Activated CD8-positive, alpha-beta T cell treated with anti-CD3 and anti-CD28 coated beads for 36 hours (primary cell): Measurements from ENCODE around the gene KLHL8. TPM values are rescaled to one million over a fixed set of nuclear protein-coding genes. Genes with fewer than 3 reads are reported as not detected.

Source experiments
- ATAC-seq: fragments of 200-7000 bp; cut with Tn5 transposase; one replicate; pipeline ENCODE4 v1.10.0; 2021; ENCODE audit warnings: mild to moderate bottlenecking, moderate library complexity
- CTCF ChIA-PET: fragments of 350-600 bp; sonication (Branson Sonifier 250); formaldehyde crosslinking; loops from one replicate; lab custom pipeline; 2021; ENCODE audit warnings: antibody characterized with exemption; lab: Charles Lee
- POLR2A ChIA-PET: fragments of 350-600 bp; sonication (Branson Sonifier 250); formaldehyde crosslinking; loops from one replicate; lab custom pipeline; 2021; ENCODE audit warnings: antibody characterized with exemption; lab: Charles Lee
- DNase-seq: peaks from one replicate; pipeline ENCODE4 v3.0.0-alpha.2; 2020
- H3K27ac Mint-ChIP-seq: one replicate; pipeline ENCODE4 v1.8.0; 2021; ENCODE audit warnings: mild to moderate bottlenecking, mixed read lengths
- H3K27me3 Mint-ChIP-seq: one replicate; pipeline ENCODE4 v1.8.0; 2021; ENCODE audit warnings: mixed read lengths
- H3K36me3 Mint-ChIP-seq: one replicate; pipeline ENCODE4 v1.8.0; 2021; ENCODE audit warnings: low read depth, mixed read lengths
- H3K4me1 Mint-ChIP-seq: one replicate; pipeline ENCODE4 v1.8.0; 2021; ENCODE audit warnings: low read depth, mixed read lengths
- H3K4me3 Mint-ChIP-seq: one replicate; pipeline ENCODE4 v1.8.0; 2021; ENCODE audit warnings: mild to moderate bottlenecking, moderate library complexity, mixed read lengths
- H3K9me3 Mint-ChIP-seq: one replicate; pipeline ENCODE4 v1.8.0; 2021; ENCODE audit warnings: mixed read lengths
- intact Hi-C: fragments of 100-400 bp; cut with micrococcal nuclease; formaldehyde crosslinking; loops from one replicate; pipeline ENCODE4 v1.10.0; 2022
- total RNA-seq, 2 experiments: library from RNA; stranded (reverse); gene quantifications; one replicate each; pipeline ENCODE4 v1.2.3, GENCODE V29; 2021
- TF ChIP-seq, protein P1 (sequence below): fragments of 200-600 bp; IDR thresholded peaks from one replicate; pipeline ENCODE4 v1.8.0; 2022; ENCODE audit warnings: antibody characterized with exemption, mild to moderate bottlenecking

KLHL8 gene
- total RNA-seq, 2 experiments from 2014 or later, result 12.0 to 12.5 TPM

DNA sequence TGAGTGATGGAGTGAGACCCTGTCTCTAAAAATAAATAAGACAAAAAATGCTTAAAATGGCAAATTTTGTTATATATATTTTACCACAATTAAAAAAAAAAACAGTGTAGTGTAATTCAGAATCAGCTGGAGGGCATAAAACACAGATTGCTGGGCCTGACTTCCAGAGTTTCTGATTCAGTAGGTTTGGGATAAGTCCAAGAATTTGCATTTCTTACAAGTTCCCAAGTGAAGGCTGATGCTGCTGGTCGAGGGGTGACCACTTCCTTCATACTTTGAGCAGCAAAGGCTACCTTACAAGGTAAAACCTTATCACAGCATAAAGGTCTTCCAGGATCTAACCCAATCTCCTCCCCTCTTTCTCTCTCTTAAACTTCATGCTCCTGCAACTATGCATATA is 40.7 kb downstream of the KLHL8 start:
- Mint-ChIP-seq H3K36me3 (peaks cover 12% of the 10 kb centered on the region), H3K27ac (no peak overlapping the region), H3K4me3 (no peak overlapping the region), H3K4me1 (no peaks in the 10 kb centered on the region), H3K27me3 (no peaks in the 10 kb centered on the region), H3K9me3 (no peaks in the 10 kb centered on the region)
- TF ChIP-seq, protein P1, sequence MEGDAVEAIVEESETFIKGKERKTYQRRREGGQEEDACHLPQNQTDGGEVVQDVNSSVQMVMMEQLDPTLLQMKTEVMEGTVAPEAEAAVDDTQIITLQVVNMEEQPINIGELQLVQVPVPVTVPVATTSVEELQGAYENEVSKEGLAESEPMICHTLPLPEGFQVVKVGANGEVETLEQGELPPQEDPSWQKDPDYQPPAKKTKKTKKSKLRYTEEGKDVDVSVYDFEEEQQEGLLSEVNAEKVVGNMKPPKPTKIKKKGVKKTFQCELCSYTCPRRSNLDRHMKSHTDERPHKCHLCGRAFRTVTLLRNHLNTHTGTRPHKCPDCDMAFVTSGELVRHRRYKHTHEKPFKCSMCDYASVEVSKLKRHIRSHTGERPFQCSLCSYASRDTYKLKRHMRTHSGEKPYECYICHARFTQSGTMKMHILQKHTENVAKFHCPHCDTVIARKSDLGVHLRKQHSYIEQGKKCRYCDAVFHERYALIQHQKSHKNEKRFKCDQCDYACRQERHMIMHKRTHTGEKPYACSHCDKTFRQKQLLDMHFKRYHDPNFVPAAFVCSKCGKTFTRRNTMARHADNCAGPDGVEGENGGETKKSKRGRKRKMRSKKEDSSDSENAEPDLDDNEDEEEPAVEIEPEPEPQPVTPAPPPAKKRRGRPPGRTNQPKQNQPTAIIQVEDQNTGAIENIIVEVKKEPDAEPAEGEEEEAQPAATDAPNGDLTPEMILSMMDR, result no peak
- ChIA-PET POLR2A (no interaction called here), CTCF (no interaction called here)
- no peak for ATAC-seq
- intact Hi-C loops, result no loop called here
- DNase-seq, result no peak

DNA sequence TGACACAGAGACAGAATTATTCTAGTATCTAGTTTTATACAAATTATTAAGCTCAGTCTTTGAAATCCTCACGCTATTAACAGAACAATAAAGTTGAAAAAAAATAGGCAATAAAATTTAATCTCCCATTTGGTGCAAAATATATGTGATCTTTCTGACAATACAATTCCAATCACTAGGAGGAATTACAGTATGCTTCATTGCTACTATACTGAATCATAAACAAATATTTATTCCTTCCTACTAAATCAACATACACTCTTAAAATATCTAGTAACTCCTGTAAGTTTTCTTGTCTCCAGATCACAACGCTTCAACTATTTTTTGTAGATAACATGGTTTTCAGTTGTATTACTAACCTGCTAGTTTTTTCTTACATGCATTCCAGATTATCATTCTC is 45.7 kb downstream of the KLHL8 start:
- ChIA-PET POLR2A (no interaction called here), CTCF (no interaction called here)
- TF ChIP-seq, protein P1, result no peak
- no peaks in the 10 kb centered on the region for H3K27me3 Mint-ChIP-seq
- intact Hi-C loops, result no loop called here
- DNase-seq (no peak), ATAC-seq (no peak)
- no peak overlapping the region for H3K4me3 Mint-ChIP-seq
- no peaks in the 10 kb centered on the region for H3K4me1 Mint-ChIP-seq
- peaks cover 18% of the 10 kb centered on the region for H3K36me3 Mint-ChIP-seq
- no peak overlapping the region for H3K27ac Mint-ChIP-seq
- no peaks in the 10 kb centered on the region for H3K9me3 Mint-ChIP-seq

DNA sequence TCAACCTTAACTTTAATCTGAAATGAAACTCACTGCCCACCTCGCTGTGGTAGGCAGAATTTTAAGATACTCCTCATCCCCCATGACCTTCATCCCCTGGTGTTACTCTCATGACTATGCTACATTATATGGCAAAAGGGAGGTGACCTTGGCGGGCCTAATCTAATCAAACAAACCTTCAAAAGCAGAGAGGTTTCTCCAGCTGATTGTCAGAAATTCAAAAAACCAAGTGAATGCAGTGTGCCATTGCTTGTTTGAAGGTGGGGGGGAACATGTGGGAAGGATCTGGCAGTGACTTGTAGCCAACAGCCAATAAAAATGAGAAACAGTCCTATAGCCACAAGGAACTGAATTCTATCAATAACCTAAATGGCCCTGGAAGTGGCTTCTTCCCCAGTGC is 48.5 kb downstream of the KLHL8 start:
- no peak overlapping the region for H3K27ac Mint-ChIP-seq
- CTCF ChIA-PET, result interaction anchor here (1.3 to 3.0 kb wide), 2 partner anchors 10 to 21 kb away, joined by 3 to 12 read pairs; no protein-coding TSS in a partner anchor
- POLR2A ChIA-PET, result interaction anchor here (1.5 kb wide), 1 partner anchor 48 kb away, joined by 3 read pairs; the partner anchor contains the start of gene KLHL8

DNA sequence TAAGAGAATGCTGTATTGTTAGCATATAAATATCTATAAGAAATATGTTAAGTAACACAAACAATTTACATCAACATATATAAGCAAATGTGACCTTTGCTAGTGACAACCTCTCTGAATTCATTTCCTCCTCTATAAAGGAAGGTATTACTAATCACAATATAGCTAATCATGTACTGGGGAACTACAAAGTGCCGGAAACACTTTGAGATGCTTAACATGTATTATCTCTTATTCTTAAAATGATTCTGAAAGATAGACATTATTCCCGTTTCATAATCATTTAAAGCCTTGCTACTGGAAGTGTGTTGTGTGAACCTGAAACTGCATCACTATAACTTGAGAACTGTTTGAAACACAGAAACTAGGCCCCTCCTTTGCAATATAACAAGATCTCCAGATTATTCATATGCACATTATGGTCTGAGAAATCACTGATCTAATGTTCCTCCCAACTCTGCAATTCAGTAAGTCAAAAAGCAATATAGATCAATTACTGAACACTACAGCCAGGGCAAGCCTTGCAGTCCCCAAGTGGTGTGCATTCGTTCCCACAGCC is 54.0 kb downstream of the KLHL8 start:
- peaks cover 5% of the 10 kb centered on the region for H3K36me3 Mint-ChIP-seq

More for the DNA sequence above, 48.5 kb downstream of the KLHL8 start:
- Mint-ChIP-seq H3K36me3 (peaks cover 11% of the 10 kb centered on the region), H3K27me3 (no peaks in the 10 kb centered on the region), H3K4me3 (no peak overlapping the region), H3K4me1 (no peaks in the 10 kb centered on the region), H3K9me3 (no peaks in the 10 kb centered on the region)
- ATAC-seq (no peak), DNase-seq (no peak)
- TF ChIP-seq, protein P1, result no peak
- intact Hi-C loops, result no loop called here

DNA sequence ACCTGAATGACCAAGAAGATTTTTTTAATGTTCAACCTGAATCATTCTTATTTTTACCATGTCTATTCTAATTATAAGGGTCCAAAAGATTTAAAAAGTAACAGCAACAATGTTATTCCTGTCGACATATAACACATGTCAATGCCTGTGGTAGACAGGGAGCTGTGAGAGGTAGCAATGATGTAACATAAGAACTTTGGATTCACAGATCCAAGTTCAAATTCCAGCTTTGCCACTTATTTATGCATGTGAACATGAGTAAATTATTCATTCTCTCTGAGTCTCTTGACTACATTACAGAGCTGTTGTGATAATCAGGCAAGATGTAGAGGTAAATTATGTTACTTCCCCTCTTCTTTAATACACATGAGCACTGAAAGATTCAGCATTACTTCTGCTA is 54.5 kb downstream of the KLHL8 start:
- CTCF ChIA-PET, result interaction anchor here (1.3 kb wide), 1 partner anchor 15 kb away, joined by 5 read pairs; no protein-coding TSS in a partner anchor
- ATAC-seq (no peak), DNase-seq (no peak)
- Mint-ChIP-seq H3K27ac (no peak overlapping the region), H3K36me3 (peaks cover 5% of the 10 kb centered on the region), H3K27me3 (no peaks in the 10 kb centered on the region), H3K4me3 (no peak overlapping the region), H3K9me3 (no peaks in the 10 kb centered on the region), H3K4me1 (peaks cover 4% of the 10 kb centered on the region)
- POLR2A ChIA-PET, result no interaction called here
- intact Hi-C loops, result no loop called here
- TF ChIP-seq, protein P1, result no peak

More for the DNA sequence above, 54.0 kb downstream of the KLHL8 start:
- ChIA-PET CTCF (interaction anchor here (1.3 kb wide), 1 partner anchor 15 kb away, joined by 5 read pairs; no protein-coding TSS in a partner anchor), POLR2A (no interaction called here)
- ATAC-seq (no peak), DNase-seq (no peak)
- Mint-ChIP-seq H3K4me1 (peaks cover 4% of the 10 kb centered on the region), H3K4me3 (no peak overlapping the region), H3K27ac (no peak overlapping the region), H3K27me3 (no peaks in the 10 kb centered on the region), H3K9me3 (no peaks in the 10 kb centered on the region)
- TF ChIP-seq, protein P1, result no peak
- intact Hi-C loops, result no loop called here
